ENCODE results near the gene STAT6.

- TF ChIP-seq CTCF (IDR thresholded peaks at IDR 0.05; ENCODE audit: low read depth, low read length, poor library complexity, severe bottlenecking) (no peak), EZH2phosphoT487 (IDR thresholded peaks at IDR 0.05; ENCODE audit: borderline replicate concordance, low read length) (no peak)
These were observed 37.5 kb upstream of the STAT6 start for GRCh38 chr12:57148469-57149244.

Data from DOHH2 (cell line).